Activated naive CD8-positive, alpha-beta T cell treated with anti-CD3 and anti-CD28 coated beads for 36 hours (primary cell): ENCODE data around the gene MXD1. TPM values are rescaled to one million over a fixed set of nuclear protein-coding genes. Genes with fewer than 3 reads are reported as not detected.

Experiments used
- DNase-seq: peaks from one replicate; pipeline ENCODE4 v3.0.0; 2021
- H3K27ac Mint-ChIP-seq: one replicate; pipeline ENCODE4 v1.8.0; 2022; ENCODE audit warnings: mild to moderate bottlenecking, moderate library complexity, mixed read lengths
- H3K27me3 Mint-ChIP-seq: one replicate; pipeline ENCODE4 v1.8.0; 2022; ENCODE audit warnings: mild to moderate bottlenecking, mixed read lengths
- H3K36me3 Mint-ChIP-seq: one replicate; pipeline ENCODE4 v1.8.0; 2021; ENCODE audit warnings: mild to moderate bottlenecking, mixed read lengths
- H3K4me1 Mint-ChIP-seq: one replicate; pipeline ENCODE4 v1.8.0; 2021; ENCODE audit warnings: mixed read lengths
- H3K4me3 Mint-ChIP-seq: one replicate; pipeline ENCODE4 v1.8.0; 2022; ENCODE audit warnings: mild to moderate bottlenecking, moderate library complexity, mixed read lengths
- H3K9me3 Mint-ChIP-seq: one replicate; pipeline ENCODE4 v1.8.0; 2022; ENCODE audit warnings: mixed read lengths
- total RNA-seq, 2 experiments: library from RNA; stranded (reverse); gene quantifications; one replicate each; pipeline ENCODE4 v1.2.3, GENCODE V29; 2021

Gene MXD1
- total RNA-seq, 2 experiments from 2014 or later, result 5.0 to 6.3 TPM

DNA sequence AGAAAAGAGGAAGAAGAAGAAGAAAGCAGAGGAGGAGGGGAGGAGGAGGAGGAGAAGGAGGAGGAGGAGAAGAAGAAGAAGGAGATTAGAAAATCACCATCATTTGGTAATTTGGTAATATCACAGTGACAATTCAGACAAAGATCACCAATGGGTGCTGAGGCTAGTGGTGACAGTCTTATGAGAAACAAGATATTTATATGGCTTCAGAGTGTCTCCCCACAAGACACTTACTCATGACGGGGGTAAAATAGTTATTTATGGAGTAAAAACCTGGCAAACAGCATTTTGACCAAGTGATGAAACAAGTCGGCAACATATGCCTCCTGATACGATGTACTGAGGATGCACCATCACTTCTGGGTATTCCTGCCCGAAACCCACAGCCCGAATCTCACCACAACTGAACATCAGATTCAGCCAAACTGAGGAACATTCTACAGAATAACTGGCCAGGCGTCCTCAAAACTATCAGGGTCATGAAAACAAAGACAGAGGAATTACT lies 41.6 kb downstream of the MXD1 start:
- no peak overlapping the region for H3K4me3 Mint-ChIP-seq
- H3K9me3 Mint-ChIP-seq, result no peaks in the 10 kb centered on the region
- H3K27me3 Mint-ChIP-seq, result peaks cover 4% of the 10 kb centered on the region

DNA sequence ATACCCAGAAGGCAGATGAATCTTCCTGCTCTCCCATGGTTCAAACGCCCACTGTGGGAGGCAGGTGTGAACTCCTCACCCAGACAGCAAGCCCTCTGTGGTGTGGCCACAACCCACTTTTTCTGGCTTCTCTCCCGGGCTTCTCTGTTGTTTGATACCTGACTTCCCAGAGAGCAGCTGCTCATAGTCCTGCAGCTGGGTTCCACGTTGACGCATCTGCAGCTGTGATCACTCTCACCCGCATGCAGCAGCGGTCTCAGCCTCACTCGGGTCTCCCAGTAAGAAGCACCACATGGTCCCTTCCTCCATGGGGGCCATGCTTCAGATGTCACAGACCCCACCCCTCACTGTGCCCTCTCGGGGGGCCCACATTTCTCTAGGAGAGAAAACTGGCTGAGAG lies 43.1 kb downstream of the MXD1 start:
- Mint-ChIP-seq H3K9me3 (no peaks in the 10 kb centered on the region), H3K4me1 (no peaks in the 10 kb centered on the region), H3K36me3 (no peaks in the 10 kb centered on the region), H3K27me3 (peaks cover 4% of the 10 kb centered on the region), H3K27ac (no peak overlapping the region), H3K4me3 (no peak overlapping the region)
- DNase-seq, result no peak

More for the DNA sequence above, 41.6 kb downstream of the MXD1 start:
- H3K36me3 Mint-ChIP-seq, result no peaks in the 10 kb centered on the region
- H3K27ac Mint-ChIP-seq, result no peak overlapping the region
- no peak for DNase-seq
- peaks cover 1% of the 10 kb centered on the region for H3K4me1 Mint-ChIP-seq

DNA sequence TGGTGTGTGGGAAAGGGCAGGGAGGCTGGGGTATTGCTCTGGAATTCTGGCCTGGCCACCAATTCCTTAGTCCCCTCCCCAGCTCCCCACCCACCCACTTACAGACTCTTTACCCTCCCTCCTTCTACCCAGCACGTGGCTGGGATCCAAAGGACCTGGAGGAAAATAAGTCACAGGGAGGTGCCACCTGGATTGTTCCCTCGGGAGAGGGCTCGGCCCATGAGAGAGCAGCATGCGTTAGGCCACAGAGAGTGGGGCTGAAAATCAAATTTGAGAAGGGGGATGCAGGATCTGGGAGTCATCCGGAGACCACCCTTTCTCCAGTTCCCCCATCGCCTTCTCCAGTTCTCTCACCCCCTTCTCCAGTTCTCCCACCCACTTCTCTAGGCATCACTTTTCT lies 43.6 kb downstream of the MXD1 start:
- Mint-ChIP-seq H3K27me3 (peaks cover 4% of the 10 kb centered on the region), H3K4me1 (no peaks in the 10 kb centered on the region), H3K36me3 (no peaks in the 10 kb centered on the region), H3K9me3 (no peaks in the 10 kb centered on the region), H3K4me3 (no peak overlapping the region), H3K27ac (no peak overlapping the region)
- no peak for DNase-seq

DNA sequence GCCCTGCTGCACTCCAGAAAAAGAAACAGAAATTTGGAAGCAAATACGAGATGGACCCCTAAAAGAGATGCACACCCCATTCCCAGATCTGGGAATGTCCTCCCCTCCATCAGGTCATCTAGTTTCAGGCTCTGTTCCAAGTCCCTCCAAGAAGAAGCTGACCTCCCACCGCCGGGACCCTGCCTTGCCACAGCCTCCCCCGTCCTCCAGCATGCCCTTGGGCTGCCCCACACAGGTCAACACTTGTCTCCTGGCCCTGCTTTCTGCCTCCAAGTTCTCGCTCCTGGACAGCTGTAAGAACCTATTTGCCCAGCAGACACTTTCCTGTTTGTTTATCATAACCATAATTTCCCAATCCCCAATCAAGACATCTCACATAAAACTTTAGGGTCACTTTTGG lies 44.5 kb downstream of the MXD1 start:
- no peaks in the 10 kb centered on the region for H3K4me1 Mint-ChIP-seq

DNA sequence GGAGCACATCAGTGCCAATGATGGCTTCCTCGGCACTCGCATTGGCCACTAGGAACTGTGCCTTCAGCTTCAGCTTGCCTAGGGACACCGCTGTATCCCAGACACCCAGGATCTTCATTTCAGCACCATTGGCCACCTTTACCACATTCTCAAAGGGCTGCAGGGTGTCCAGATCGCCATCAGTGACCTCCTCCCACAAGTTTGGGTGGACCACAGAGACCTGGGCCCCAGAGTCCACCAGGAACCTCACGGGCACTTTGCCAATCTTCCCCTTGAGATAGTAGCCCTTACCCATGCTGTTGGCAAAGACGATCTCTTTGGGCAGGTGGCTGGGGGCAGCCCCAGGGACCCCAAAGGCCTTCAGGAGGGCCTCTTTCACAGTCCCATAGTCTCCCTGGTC lies 45.9 kb downstream of the MXD1 start:
- H3K27ac Mint-ChIP-seq, result no peak overlapping the region
- peaks cover 4% of the 10 kb centered on the region for H3K4me1 Mint-ChIP-seq
- no peaks in the 10 kb centered on the region for H3K9me3 Mint-ChIP-seq
- no peak overlapping the region for H3K4me3 Mint-ChIP-seq
- H3K36me3 Mint-ChIP-seq, result no peaks in the 10 kb centered on the region
- no peak for DNase-seq
- peaks cover 4% of the 10 kb centered on the region for H3K27me3 Mint-ChIP-seq

More for the DNA sequence above, 44.5 kb downstream of the MXD1 start:
- H3K27me3 Mint-ChIP-seq, result peaks cover 4% of the 10 kb centered on the region
- H3K9me3 Mint-ChIP-seq, result no peaks in the 10 kb centered on the region
- no peak overlapping the region for H3K27ac Mint-ChIP-seq
- no peak overlapping the region for H3K4me3 Mint-ChIP-seq
- no peak for DNase-seq
- no peaks in the 10 kb centered on the region for H3K36me3 Mint-ChIP-seq

DNA sequence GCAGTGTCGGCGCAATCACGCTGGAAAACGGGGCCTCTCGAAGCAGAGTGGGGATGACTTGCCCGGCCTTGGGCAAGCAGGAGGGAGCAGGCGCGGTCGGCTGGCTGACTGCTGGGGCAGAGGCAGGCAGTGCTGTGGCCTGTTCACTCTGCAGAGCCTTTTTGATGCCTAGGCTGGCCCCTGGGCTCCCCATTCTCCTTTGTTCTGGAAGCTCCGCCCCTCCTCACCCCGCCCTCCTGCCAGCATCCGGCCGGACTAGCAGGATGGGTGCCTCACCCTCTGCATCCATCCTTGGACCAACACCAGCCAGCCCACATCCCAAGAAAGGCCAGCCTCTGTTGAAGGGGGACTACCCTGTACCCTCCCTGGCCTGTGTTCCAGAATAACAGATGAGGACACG lies 46.6 kb downstream of the MXD1 start, which contains the start of gene ASPRV1:
ASPRV1 (minus strand) TSS at position 136 of the 400 bp plus-strand sequence. CDS start 195 bp downstream, outside the sequence.
- peaks cover 4% of the 10 kb centered on the region for H3K4me1 Mint-ChIP-seq
- H3K36me3 Mint-ChIP-seq, result no peaks in the 10 kb centered on the region
- H3K27me3 Mint-ChIP-seq, result peaks cover 4% of the 10 kb centered on the region
- no peak within 1 kb of the TSS for H3K4me3 Mint-ChIP-seq
- H3K9me3 Mint-ChIP-seq, result no peaks in the 10 kb centered on the region
- no peak within 1 kb of the TSS for H3K27ac Mint-ChIP-seq
- DNase-seq, result no peak

DNA sequence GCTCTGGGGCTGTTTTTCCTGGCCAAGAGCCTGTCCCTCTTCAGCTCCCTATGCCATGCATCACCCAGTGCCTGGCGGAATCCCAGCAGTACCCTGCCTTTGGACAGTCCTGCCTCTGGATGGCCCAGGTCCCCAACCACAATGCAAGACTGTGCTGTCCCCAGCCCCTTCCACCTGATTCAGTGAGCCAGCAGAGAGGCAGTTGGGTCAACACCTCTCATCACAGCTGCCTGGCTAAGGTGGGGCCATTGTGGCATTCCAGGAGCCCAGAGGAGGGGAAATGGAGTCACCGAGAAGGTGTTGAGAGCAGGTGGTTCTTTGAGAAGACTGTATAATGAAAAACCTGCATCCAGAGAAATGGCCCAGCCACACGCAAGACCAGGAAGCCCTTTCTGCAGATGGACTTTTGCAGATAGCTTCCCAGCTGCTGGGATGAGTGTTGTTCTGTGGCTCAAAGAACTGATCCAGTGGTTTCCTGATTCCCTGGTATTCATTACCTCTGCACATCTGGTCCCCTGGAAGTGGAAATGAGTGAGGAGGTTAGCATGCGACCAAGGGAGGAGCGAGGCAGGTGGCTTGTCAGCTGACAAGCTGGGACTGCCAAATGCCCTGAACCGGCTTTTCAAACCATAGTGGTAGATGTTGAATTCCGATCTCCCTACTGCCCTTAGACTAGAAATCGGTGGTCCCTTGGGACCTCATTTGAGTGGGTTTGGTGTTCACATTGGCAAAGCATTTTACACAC lies 48.2 kb downstream of the MXD1 start:
- no peaks in the 10 kb centered on the region for H3K36me3 Mint-ChIP-seq
- H3K27me3 Mint-ChIP-seq, result peaks cover 4% of the 10 kb centered on the region
- H3K4me3 Mint-ChIP-seq, result no peak overlapping the region
- peaks cover 4% of the 10 kb centered on the region for H3K4me1 Mint-ChIP-seq
- no peak overlapping the region for H3K27ac Mint-ChIP-seq
- H3K9me3 Mint-ChIP-seq, result no peaks in the 10 kb centered on the region
- no peak for DNase-seq

DNA sequence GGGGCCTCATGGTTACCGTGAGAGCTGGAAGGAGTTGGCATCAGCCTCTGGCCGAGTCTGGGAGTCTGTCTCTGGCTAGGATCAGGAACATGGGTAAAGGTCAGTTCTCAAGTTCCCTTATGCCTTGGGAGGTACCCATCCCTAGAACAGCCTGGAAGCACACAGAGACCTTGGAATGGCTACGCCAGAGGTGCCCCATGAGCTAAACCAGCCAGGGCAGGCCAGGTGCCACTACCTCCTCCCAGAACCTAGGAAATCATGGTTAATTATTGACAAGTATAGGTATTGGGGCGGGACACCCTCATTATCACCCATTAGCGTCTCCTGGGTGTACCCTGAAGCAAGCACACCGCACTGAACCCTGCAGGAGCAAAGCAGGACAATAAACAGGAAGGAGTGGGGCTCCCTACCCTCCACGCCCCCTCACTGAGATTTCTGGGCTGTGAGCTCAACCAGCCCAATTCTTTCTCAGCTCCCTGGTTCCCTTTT lies 49.5 kb downstream of the MXD1 start:
- Mint-ChIP-seq H3K9me3 (no peaks in the 10 kb centered on the region), H3K36me3 (no peaks in the 10 kb centered on the region), H3K4me1 (peaks cover 4% of the 10 kb centered on the region), H3K4me3 (no peak overlapping the region), H3K27me3 (peaks cover 3% of the 10 kb centered on the region), H3K27ac (no peak overlapping the region)
- no peak for DNase-seq

DNA sequence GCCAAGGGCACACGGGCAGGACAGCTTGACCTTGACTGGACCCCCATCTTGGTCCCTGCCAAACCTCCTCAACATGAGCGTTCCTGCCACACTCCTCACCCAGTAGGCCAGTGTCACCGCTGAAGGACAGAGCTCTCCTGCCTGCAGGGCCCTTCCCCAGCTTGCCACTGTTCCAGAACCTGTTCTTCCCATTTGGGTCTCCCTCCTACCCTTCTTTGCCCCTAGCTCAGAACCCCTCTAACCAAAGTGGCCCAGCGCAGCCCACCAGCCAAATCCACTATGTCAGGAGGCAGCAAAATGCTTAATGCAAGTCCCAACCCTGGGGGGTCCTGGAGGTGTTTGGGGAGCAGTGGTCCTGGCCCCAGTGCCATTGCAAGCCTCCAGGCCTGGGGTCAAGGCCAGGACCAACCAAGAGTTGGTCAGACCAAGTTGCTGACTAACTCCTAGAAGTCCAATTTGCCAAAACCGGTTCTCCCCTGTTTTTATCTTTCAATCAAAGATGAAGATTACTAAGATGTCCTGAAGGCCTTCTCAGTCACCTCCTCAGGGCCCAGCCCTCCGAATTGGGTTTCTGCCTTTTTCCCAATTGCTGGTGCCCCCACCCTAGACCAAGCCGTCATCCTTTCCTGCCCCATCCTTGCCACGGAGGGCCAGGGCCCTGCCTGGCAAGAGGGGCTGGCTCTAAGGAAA lies 51.0 kb downstream of the MXD1 start:
- H3K27ac Mint-ChIP-seq, result no peak overlapping the region
- peaks cover 4% of the 10 kb centered on the region for H3K4me1 Mint-ChIP-seq
- no peaks in the 10 kb centered on the region for H3K9me3 Mint-ChIP-seq
- no peaks in the 10 kb centered on the region for H3K36me3 Mint-ChIP-seq
- no peaks in the 10 kb centered on the region for H3K27me3 Mint-ChIP-seq
- no peak overlapping the region for H3K4me3 Mint-ChIP-seq
- no peak for DNase-seq

DNA sequence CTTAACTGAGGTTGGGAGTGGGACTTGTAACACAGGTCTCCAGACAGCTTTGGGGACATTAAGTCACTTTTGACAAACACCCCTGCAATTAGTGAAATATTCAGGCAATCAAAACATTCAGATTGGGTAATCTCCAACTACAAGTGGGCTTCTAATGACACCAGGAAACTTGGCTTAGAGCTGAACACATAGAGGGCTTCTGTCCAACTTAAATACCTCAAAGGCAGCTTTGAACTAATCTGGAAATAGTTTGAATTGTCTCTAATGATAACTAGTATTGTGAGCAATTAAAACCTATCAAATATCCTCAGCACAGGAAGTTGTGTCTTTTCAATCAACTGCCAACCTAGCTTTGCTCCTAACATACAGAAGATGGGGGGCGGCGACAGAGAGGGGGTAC lies 51.6 kb downstream of the MXD1 start:
- Mint-ChIP-seq H3K9me3 (no peaks in the 10 kb centered on the region), H3K27ac (no peak overlapping the region), H3K4me1 (peaks cover 4% of the 10 kb centered on the region), H3K36me3 (no peaks in the 10 kb centered on the region), H3K4me3 (no peak overlapping the region), H3K27me3 (no peaks in the 10 kb centered on the region)
- DNase-seq, result no peak

DNA sequence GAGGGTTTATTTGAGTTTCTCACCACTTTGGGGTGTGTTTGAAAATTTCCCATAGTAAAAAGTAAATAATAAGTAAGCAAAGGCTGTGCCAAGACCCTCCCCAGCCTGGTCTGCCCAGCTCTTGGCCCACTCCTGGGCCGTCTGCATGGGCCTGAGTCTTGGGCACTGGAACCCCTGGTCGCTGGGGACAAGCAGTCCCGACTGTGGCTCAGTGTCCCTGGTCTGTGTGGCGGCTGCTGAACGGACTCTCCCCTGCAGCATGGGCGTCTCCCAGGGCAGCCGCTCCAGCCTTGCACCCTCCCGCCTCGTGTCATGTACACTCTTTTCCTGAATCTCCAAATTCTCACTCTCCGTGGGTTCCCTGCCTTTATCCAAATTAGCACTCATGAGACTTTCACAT lies 53.7 kb downstream of the MXD1 start:
- no peaks in the 10 kb centered on the region for H3K27me3 Mint-ChIP-seq
- no peaks in the 10 kb centered on the region for H3K9me3 Mint-ChIP-seq
- H3K27ac Mint-ChIP-seq, result no peak overlapping the region
- DNase-seq, result no peak
- H3K4me3 Mint-ChIP-seq, result no peak overlapping the region
- H3K4me1 Mint-ChIP-seq, result peaks cover 4% of the 10 kb centered on the region
- H3K36me3 Mint-ChIP-seq, result no peaks in the 10 kb centered on the region

DNA sequence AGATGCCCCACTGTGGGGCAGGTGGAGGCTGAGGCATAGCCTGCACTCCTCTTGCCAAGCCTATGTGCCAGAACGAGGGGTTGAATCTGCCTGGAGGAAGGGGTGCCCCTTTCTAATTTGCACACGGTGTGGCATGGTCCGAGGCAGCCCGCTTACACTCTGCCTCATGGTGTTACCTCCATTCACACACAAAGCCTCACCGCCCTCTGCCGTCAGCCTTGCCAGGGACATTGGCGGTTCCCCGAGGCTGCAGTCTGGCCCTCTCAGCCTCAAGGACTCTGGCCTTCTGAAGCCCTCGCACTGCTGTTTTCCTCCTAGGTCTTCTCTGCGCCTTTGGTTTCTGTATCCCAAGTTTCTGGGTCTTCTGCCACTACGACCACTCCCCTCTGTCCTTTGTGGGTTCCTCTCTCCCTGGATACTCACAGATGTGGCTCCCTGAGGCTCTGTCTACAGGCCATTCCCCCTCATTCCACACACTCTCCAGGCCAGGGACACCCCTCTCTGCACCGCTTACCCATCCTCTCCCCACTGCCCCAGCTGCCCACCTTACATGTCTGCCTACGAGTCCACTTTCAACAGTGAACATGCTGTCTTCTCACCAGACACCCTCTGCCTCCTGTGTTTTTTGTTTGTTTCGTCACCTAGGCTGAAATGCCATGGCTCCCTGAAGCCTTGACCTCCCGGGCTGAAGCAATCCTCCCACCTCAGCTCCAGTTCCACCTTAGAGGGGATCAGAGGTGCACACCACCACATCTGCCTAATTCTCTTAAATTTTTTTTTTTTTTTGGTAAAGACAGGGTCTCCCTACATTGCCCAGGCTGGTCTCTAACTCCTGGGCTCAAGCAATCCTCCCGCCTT lies 54.4 kb downstream of the MXD1 start:
- peaks cover 4% of the 10 kb centered on the region for H3K4me1 Mint-ChIP-seq
- no peaks in the 10 kb centered on the region for H3K9me3 Mint-ChIP-seq
- no peaks in the 10 kb centered on the region for H3K36me3 Mint-ChIP-seq
- no peak overlapping the region for H3K4me3 Mint-ChIP-seq
- no peaks in the 10 kb centered on the region for H3K27me3 Mint-ChIP-seq
- no peak overlapping the region for H3K27ac Mint-ChIP-seq
- DNase-seq, result no peak

DNA sequence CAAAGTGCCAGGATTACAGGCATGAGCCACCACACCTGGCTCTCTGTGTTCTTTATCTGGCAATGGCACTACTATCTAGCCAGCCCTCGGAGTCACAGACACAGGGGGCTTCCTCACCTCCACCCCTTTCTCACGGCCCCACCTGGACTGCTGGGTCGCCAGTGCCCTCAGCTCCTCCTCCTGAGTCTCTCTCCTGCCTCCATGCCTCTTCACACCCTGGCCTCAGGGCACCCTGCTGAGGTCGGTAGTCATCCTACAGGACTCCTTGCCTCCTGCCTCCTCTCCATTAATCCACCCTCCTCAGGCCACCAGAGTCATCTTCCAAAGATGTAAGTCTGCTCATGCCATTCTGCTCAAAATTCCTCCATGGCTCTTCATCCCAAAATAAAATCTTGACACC lies 55.1 kb downstream of the MXD1 start:
- Mint-ChIP-seq H3K4me3 (no peak overlapping the region), H3K9me3 (no peaks in the 10 kb centered on the region), H3K27me3 (no peaks in the 10 kb centered on the region), H3K4me1 (no peaks in the 10 kb centered on the region), H3K27ac (no peak overlapping the region), H3K36me3 (no peaks in the 10 kb centered on the region)
- DNase-seq, result no peak

DNA sequence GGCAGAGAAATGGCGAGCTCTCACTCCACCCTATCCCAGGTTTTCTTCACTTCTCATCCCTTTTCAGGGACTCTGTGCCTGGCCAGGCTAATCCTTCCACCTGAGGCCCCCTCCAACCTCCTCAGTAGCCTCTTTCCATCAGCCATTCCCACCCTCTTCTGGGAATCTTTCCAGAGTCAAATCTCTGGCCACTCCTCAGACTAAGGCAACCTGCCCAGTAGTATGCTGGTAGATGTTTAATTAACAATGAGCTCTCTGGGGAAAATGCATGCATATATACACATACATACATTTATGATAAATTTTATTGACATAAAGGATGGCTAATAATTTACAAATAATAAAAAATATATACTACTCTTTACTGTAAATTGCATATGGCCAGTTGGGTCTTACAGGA lies 57.9 kb downstream of the MXD1 start:
- no peaks in the 10 kb centered on the region for H3K27me3 Mint-ChIP-seq
- H3K36me3 Mint-ChIP-seq, result no peaks in the 10 kb centered on the region
- no peak overlapping the region for H3K4me3 Mint-ChIP-seq
- H3K27ac Mint-ChIP-seq, result no peak overlapping the region
- H3K4me1 Mint-ChIP-seq, result peaks cover 7% of the 10 kb centered on the region
- H3K9me3 Mint-ChIP-seq, result no peaks in the 10 kb centered on the region
- DNase-seq, result no peak

DNA sequence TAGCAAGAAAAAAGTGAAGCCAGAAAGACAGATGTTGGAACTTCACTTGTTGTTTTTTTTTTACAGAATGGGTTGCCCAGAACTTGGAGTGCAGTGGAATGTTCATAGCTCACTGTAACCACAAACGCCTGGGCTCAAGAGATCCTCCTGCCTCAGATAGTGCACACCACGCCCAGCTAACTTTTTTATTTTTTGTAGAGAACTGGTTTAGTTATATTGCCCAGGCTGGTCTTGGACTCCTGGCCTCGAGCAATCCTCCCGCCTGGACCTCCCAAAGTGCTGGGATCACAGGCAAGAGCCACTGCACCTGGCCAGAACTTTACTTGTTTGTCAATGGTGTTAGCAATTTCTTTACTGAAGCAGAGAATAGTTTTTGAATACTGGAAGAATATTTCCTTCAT lies 58.4 kb downstream of the MXD1 start:
- DNase-seq, result no peak
- Mint-ChIP-seq H3K4me1 (peaks cover 7% of the 10 kb centered on the region), H3K27ac (no peak overlapping the region), H3K4me3 (no peak overlapping the region), H3K9me3 (no peaks in the 10 kb centered on the region), H3K36me3 (no peaks in the 10 kb centered on the region), H3K27me3 (no peaks in the 10 kb centered on the region)
